ENCODE results near the gene PTPRD.
"Not testable (repeated sequence)": the region's sequence is repeated elsewhere in the genome, so short reads cannot be mapped to it uniquely, and the experiment has no call there.

The PTPRD gene

DNA sequence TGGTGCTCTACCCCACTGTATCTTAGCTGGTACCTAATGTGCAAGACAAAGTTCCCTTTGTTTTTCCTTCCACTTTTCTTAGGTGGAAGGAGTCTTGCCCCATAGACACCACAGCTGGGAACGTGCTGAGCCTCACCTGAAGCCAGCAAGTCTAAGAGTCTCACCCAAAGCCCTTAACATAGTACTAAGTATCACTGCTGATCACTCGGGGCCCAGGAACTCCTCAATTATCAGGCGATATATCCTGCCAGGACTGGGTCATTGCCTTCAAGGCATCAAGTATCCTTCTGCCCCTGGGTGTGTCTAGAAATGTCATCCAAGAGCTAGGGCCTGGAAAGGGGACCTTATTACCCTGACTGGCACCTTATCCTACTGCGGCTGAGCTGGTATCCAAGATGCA, 123.9 kb downstream of the PTPRD start:
- DNase-seq (ENCODE audit: low spot score), result no peak

DNA sequence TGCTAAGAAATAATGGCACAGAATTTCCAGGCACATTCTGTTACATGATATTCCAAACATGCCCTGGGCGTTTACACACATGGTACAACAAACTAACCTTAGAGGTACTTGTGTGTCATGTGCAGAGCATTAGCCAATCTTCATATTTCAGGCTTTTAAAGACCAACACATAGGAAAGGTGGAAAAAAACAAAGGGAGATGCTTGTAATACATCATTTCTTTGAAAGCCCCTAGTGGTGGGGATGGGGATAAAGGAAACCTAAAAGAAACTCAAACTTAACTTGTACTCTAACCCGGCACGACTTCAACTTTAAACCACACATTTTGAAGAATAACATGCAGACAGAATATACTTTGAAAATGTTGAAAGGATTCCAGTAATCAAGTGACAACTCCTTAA, 133.6 kb downstream of the PTPRD start:
- DNase-seq (ENCODE audit: low spot score), result peak; percentile 0

DNA sequence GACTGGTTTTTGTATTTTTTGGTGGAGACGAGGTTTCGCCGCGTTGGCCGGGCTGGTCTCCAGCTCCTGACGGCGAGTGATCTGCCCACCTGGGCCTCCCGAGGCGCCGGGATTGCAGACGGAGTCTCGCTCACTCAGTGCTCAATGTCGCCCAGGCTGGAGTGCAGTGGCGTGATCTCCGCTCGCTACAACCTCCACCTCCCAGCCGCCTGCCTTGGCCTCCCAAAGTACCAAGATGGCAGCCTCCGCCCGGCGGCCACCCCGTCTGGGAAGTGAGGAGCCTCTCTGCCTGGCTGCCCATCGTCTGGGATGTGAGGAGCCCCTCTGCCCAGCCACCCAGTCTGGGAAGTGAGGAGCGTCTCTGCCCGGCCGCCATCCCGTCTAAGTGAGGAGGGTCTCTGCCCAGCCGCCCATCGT, 163.6 kb downstream of the PTPRD start:
- DNase-seq (ENCODE audit: low spot score), result not testable (repeated sequence)

DNA sequence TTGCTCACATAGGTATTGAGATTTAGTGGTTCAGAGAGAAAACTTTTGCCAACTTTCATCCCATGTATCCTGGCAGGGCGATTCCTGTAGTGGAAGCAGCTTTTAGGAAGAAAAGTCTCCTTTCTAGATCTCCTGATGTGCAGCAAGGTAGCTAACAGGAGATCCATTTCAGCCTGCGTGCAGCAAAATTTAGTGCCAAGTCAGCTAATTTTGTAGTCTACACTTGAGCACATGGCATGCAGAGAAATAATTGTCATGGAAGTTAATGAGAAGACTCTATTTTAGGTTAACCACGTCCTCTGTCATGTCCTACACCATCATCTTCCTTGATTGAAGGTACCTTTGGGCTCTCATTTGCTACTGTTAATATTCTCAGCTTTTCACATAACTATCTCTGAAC, 165.8 kb downstream of the PTPRD start:
- DNase-seq (ENCODE audit: low spot score), result no peak

DNA sequence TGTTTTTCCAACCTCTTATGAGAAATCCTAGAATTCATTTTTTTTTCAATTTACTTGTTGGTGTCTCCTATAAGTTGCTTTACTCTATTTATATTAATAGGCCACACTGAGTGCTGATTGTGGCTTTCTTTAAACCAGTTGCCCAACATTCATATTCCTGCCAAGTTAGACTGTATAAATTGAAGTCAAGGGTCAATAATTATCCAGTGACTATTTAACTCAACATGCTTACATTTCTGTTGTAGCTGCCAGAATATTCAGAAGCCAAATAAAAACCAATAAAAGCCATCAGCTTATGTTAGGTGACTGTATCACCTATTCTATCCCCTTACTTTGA, 169.0 kb downstream of the PTPRD start:
- DNase-seq (ENCODE audit: low spot score), result no peak

DNA sequence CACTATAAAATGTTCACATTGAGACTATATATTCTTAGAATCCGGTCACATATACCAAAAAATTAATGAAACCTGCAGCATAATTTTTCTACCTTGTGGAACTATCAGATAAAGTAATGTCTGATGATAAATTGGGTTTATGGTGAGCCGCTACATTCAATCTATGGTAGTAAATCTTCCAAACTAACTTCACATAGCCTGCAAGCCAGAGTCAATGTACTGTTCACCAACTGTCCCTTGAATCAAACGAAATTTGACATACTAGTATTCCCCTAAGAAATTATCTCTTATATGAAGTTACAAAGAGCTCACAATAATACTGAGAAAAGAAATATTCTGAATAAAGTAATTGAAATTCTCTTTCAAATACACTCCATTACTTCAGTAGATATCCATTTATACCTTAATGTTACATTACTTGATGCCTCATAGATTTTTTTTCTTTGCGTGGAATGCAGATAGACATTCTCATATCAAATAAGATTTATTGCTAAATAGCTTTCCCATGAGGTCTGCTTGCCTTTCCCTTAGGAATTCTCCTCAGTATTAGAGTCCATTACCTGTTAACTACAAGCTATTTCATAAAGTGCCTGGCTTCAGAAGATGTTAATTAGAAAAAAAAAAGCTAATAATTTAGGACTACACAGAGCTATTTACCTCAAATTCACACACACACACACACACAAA, 169.5 kb downstream of the PTPRD start:
- no peak for DNase-seq (ENCODE audit: low spot score)

DNA sequence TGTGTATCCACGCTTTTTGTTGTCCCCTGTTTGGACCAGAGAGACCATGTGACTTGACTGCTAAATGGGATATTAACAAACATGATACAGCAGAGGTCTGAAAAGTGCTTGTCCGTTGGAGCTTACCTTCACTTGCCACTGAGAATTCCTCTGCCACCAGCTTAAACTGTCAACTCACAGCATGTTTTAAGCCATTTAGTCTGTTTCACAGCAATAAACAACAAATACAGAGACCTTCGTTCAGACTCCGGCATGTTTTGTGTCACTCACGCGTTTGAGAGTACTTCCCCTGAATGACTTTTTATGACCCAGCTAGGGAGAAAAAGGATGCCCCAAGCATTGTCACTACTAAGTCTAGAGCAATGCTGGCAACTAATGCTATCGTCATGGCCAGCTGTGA, 173.8 kb downstream of the PTPRD start:
- DNase-seq (ENCODE audit: low spot score), result no peak

DNA sequence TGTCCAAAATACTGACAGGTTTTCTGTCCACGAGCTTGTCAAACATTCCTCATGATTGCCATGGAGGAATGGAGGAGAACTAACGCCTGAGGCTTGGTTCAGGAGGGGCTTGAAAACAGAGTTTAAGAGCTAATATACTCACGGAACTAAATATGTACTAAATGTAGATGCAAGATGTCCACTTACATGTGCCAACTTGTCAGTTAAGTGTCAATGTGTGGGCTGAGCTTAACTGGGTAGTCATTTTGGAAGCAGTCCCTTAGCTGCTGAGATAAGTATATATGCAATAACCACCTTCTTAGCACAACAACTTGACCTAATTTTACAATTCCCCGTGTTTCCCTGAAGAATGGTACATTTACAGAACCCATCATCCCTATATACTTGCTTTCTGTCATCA, 176.0 kb downstream of the PTPRD start:
- DNase-seq (ENCODE audit: low spot score), result no peak

DNA sequence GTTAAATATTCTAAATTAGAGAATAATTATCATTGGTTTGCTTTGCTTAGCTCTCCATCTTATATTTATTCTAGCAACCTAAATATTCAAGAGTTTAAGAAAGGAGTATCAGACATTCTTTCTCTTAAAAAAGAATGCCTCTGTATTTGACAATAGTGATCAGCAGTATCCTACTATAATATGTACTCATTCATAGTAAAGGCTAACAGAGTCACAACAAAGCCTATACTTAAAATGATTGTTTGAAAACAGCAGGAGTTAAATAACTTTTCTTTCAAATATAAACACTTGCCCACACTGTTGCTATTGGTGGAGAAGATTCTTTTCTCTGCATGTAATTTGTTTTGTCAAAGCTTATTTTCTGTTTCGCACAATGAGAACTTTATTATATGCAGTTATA, 178.4 kb downstream of the PTPRD start:
- no peak for DNase-seq (ENCODE audit: low spot score)

DNA sequence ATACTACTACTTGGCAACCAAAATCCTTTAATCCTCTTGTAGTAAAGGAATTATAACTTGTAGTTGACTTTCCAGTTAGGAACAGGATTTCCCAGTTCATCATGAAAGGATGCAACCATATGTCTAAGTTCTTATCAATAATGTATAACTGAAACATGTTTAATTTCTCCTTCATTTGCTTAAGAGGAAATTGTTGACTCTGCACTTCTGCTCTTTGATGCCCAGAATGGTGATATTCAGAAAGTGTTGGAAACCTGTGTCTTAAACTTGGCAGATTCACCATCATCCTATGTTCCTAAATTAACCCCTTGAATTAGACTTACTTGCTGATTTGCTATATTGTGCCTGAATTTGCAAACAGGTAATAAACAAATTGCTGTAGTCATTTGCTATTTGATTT, 201.5 kb downstream of the PTPRD start:
- no peak for DNase-seq (ENCODE audit: low spot score)

DNA sequence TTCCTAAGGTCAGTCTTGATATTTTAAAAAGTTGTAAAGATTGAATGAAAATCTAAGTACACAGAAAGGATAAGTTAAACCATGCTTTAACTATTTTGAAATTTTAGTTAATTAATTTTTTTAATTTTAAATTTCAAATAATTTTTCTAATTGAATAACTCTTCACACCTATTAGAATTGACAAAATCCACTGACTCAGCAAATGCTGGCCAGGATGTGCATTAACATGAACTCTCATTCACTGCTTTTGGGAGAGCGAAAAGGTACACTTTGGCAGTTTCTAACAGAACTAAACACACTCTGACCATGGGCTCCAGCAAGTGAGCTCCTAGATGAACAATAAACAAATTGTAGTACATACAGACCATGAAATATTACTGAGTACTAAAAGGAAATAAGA, 209.5 kb downstream of the PTPRD start:
- DNase-seq (ENCODE audit: low spot score), result no peak

DNA sequence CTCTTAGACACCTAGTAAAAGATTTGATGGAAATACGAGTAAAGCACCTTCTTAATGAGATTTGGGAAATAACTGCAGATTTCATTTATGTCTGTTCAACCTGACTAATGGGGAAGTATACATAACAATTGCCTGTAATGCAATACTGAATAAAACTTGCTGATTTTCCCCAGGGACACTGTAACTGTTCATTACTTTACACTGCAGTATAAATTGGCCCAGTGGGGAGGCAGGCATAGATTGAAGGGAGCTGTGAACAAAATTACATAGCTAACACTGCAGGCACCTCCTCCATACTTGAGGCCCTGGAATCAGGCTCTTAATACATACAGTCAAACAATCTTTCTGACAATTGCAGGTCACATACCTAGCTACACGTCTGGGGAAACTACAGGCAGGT, 216.2 kb downstream of the PTPRD start:
- no peak for DNase-seq (ENCODE audit: low spot score)

DNA sequence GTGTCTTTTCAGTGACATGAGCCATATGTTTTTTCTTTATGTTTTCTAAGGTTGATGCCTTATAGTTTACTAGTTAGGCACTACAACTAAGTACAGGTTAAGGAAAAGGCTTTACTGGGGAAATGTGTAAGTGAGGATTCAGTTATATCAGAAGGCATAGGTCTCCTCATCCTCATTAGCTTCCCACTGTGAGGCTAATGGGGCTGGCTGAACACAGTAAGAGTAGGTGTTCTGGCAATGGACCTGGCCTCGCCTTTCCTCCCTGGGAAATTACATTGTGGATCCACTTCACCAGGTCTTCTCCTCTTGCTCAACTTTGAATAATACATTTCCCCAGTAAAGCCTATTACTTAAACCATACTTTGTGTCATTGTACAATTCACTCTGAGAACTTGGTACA, 225.5 kb downstream of the PTPRD start:
- DNase-seq (ENCODE audit: low spot score), result no peak

DNA sequence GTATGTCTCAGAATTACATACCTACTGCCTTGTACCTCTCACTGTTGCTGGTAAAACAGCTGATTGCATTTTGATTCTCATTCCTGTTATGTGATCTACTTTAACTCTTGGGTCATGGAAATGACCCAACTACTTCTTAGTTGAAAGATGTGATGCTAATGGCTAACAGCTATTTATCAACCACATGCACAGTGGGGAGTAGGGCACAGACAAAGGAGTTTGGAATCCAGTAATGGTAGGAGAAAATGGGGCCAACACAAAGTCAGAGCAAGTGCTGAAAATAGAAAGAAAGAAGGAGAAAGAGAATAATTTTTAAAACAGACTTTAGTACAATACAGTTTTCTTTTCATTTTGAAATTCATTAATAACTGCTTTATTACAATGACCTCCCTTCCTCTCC, 241.0 kb downstream of the PTPRD start:
- DNase-seq (ENCODE audit: low spot score), result no peak

DNA sequence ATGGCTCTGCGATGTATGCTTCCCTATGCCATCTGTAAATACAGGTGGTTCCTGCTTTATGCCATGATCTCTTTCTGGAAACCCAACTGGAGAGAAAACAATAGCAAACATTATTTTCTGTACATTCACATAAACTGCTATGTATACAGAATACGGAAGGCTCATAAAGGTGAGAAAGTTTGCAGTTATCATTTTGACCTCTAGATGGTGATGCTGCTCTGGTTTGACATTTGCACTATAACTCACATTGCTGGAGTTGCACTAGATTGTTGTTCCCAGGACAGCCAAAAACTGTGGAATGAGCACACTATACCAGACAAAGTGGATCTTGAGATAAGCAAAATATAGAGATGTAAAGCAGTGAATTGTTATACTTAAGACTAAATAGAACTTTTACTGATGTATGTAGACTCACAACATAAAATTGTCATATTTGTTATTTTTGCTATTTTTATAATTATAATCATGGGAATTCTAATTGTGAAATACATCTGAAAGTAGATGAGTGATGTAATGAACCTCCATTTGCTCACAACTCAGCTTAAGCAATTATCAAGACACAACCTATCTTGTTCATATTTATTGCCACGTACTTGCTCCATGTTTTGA, 246.5 kb downstream of the PTPRD start:
- DNase-seq (ENCODE audit: low spot score), result peak; percentile 21

DNA sequence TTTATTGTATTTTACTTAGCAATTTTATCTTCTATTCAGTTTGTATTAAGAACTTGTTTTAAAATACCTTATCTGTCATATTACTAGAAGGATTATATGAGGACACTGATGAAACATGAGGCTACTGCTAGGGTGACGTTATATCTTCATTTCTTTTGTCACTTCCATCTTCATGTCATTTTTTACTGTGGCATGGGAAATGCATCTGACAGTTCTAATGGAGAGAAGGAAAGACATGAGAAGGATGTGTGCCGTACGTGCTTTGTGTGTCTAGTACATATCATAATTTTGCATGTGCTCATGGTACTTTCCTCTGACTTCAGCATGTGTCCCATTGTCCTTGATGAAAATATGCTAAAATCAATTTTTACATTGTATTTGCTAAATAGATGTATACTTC, 258.2 kb downstream of the PTPRD start:
- DNase-seq (ENCODE audit: low spot score), result no peak

DNA sequence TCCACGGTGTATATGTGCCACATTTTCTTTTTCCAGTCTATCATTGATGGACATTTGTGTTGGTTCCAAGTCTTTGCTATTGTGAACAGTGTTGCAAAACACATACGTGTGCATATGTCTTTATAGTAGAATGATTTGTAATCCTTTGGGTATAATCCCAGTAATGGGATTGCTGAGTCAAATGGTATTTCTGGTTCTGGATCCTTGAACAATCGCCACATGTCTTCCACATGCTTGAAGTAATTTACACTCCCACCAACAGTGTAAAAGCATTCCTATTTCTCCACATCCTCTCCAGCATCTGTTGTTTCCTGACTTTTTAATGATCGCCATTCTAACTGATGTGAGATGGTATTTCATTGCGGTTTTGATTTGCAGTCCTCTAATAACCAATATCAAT, 267.2 kb downstream of the PTPRD start:
- DNase-seq (ENCODE audit: low spot score), result not testable (repeated sequence)

DNA sequence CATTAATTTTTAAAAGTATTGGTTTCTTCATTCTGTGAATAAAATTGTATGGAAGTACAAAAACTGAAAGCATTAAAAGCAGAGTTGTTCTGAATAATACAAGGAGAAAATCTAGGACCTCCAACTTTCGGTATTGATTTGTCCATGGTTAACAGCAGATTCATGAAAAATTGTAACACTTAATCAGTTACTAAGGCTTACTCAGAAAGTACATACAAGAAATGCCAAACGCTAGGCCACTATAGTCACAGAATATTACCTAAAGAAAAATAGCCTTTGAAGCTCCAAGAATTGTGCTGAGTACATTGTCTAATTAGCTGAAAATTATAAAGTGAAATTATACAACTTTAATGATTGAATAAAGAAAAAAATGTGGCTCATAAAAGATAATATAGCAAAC, 271.7 kb downstream of the PTPRD start:
- DNase-seq (ENCODE audit: low spot score), result no peak

DNA sequence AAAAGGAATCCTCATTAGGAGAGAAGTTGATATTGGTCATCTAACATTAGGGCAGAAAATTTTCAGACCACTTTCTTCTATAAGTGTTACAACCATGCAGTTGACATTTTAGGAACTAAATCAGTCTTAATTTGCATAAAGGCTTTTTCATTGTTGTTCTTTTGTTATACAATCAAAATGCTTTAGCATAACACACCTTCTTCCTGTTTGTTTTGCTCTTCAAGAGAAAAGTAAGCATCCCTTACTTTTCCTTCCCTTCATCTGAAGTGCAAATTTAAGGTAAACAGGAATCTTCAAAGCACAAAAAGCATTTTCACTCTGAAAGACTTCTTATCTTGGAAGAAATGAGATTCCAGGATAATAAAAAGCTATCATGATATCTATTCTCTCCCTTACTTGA, 273.6 kb downstream of the PTPRD start:
- no peak for DNase-seq (ENCODE audit: low spot score)

DNA sequence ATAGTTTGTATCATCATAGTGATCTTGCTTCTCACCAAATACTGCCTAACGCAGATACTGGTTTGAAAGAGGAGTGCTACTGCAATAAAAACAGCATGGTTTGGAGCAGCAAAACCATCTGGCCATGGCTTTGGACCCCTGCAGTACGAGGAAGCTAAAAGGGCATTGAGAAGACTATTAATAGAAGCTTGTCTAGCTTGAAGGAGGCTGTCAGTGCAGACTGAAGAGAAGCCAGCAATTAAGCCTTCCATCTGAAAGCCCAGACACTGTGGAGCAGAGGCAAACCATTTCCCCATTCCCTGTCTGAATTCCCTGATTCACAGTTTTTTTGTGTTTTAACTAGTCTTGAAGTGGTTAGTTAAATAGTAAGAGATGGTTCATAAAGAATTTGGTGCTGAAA, 281.6 kb downstream of the PTPRD start:
- no peak for DNase-seq (ENCODE audit: low spot score)

DNA sequence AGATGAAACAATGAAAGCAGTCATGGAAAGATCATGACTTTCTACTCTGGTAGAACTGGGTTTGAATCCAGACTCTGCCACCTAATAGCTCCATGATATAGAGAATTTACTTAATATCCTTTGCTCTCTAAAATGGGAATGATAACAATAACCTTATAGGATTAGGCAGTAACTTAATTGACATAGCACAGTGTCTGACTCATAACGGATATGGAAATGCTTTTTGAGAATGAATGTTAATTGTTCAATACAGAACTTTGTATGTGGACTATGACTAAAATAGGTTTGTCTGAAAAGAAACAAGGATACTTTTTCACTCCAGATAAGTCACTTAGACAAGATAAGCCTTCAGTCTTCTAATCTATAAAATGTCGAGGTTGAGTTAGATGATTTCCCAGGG, 330.7 kb downstream of the PTPRD start:
- DNase-seq (ENCODE audit: low spot score), result no peak

DNA sequence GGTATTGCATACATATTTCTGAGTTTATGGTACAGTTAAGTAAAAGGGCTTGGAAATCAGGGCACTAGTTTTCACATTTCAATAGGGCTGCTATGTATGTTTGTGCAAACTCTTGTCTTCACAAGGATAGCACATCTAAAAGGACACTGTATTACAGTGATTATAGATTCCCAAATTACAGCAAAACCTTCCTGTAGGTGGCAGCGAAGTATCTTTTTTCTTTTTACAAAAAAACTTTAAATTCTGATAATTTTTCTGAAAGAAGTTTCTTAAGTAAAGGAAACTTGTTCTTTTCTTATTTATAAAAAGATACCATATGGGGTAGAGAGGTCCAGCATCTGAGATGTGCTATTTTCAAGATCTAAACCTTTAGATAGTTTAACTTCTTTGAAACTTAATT, 337.8 kb downstream of the PTPRD start:
- DNase-seq (ENCODE audit: low spot score), result no peak

DNA sequence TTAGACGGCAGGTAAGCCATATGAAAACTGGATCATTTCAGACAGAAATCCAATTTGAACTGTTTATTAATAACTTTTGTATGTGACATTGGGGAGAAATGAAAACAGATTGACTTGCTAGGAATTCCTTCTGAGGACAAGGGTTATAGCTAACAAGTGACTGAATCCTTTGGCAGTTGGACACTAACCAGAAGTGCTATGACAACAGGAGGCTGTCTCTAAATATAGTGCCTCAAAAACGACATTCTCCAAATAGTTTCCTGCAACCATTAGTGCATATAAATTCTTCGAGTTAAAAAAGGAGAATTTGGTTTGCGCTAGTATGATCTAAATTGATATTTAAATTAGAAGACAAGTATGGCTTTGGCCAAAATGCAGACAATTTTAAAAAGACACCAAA, 338.6 kb downstream of the PTPRD start:
- no peak for DNase-seq (ENCODE audit: low spot score)

DNA sequence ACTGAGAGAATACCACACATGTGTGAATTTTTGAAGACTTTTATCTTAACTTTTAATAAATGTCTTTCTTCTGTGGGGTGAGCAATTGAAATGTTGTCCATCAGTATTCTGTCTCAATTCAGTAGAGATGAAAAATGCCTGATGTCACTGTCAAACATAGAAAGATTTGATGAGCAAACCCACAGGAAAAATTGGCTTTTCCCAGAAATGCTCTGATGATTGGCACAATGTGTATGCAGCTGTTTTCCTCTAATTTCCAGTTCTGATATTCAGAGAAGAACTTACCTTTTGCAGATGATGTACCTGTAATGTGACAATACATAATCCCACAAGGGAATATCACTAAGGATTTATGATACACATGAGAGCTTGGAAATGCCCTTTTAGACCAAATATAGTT, 340.0 kb downstream of the PTPRD start:
- DNase-seq (ENCODE audit: low spot score), result no peak
